Stimulated activated CD4-positive, alpha-beta T cell treated with anti-CD3 and anti-CD28 coated beads, Interleukin-12 subunit alpha, Interleukin-12 subunit beta, amount 100 ng/mL, for 4 hours (primary cell): ENCODE data around the gene ERICH4.
"Not testable (repeated sequence)": the region's sequence is repeated elsewhere in the genome, so short reads cannot be mapped to it uniquely, and the experiment has no call there.

ENCODE experiments used
- DNase-seq: peaks from one replicate; pipeline ENCODE4 v3.0.0-alpha.2; 2020

The ERICH4 gene

GRCh38 chr19:41479757-41480191, 36.8 kb downstream of the ERICH4 start:
- no peak for DNase-seq

- DNase-seq: no peak
Observed at GRCh38 chr19:41480336-41480735, 37.4 kb downstream of the ERICH4 start.

- DNase-seq: no peak
Observed at GRCh38 chr19:41484822-41485221, 41.9 kb downstream of the ERICH4 start.

- not testable (repeated sequence) for DNase-seq
Observed at GRCh38 chr19:41486953-41487352, 44.0 kb downstream of the ERICH4 start.

GRCh38 chr19:41492843-41493242, 49.9 kb downstream of the ERICH4 start:
- DNase-seq: no peak
